Chondrocyte (in vitro differentiated cells): ENCODE results near the gene ARHGEF10L. TPM values are rescaled to one million over a fixed set of nuclear protein-coding genes. Genes with fewer than 3 reads are reported as not detected.

Experiments used
- DNase-seq: peaks from one replicate; pipeline ENCODE4 v3.0.0; 2021; ENCODE audit warnings: mixed read lengths, low spot score
- H3K27ac Mint-ChIP-seq: one replicate; pipeline ENCODE4 v1.8.0; 2021; ENCODE audit warnings: mild to moderate bottlenecking, moderate library complexity, mixed read lengths; ENCODE audit not compliant: unreplicated experiment
- H3K27me3 Mint-ChIP-seq: 2 replicates; pipeline ENCODE4 v1.8.0; 2021; ENCODE audit warnings: low read depth, mixed read lengths
- H3K36me3 Mint-ChIP-seq: 2 replicates; pipeline ENCODE4 v1.8.0; 2021; ENCODE audit warnings: low read depth, mixed read lengths
- H3K4me1 Mint-ChIP-seq: 2 replicates; pipeline ENCODE4 v1.8.0; 2021; ENCODE audit warnings: low read depth, mild to moderate bottlenecking, mixed read lengths
- H3K4me3 Mint-ChIP-seq: one replicate; pipeline ENCODE4 v1.8.0; 2021; ENCODE audit warnings: mild to moderate bottlenecking, moderate library complexity, mixed read lengths; ENCODE audit not compliant: unreplicated experiment
- H3K9me3 Mint-ChIP-seq: 2 replicates; pipeline ENCODE4 v1.8.0; 2021; ENCODE audit warnings: low read depth, mixed read lengths
- total RNA-seq: library from RNA; stranded (reverse); gene quantifications from 3 replicates; pipeline ENCODE4 v1.2.1, GENCODE V29; 2021
- TF ChIP-seq, protein P1 (sequence below): fragments of 200-600 bp; sonication (generic); IDR thresholded peaks from 2 replicates; pipeline ENCODE4 v1.5.0; 2021; ENCODE audit warnings: antibody characterized with exemption, mild to moderate bottlenecking, moderate library complexity

The ARHGEF10L gene
- total RNA-seq, 1 donor from 2014 or later = 40.0 TPM

- TF ChIP-seq, protein P1, sequence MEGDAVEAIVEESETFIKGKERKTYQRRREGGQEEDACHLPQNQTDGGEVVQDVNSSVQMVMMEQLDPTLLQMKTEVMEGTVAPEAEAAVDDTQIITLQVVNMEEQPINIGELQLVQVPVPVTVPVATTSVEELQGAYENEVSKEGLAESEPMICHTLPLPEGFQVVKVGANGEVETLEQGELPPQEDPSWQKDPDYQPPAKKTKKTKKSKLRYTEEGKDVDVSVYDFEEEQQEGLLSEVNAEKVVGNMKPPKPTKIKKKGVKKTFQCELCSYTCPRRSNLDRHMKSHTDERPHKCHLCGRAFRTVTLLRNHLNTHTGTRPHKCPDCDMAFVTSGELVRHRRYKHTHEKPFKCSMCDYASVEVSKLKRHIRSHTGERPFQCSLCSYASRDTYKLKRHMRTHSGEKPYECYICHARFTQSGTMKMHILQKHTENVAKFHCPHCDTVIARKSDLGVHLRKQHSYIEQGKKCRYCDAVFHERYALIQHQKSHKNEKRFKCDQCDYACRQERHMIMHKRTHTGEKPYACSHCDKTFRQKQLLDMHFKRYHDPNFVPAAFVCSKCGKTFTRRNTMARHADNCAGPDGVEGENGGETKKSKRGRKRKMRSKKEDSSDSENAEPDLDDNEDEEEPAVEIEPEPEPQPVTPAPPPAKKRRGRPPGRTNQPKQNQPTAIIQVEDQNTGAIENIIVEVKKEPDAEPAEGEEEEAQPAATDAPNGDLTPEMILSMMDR = no peak
- no peak for DNase-seq
- Mint-ChIP-seq H3K9me3 (no peaks in the 10 kb centered on the region), H3K4me1 (peaks cover 11% of the 10 kb centered on the region), H3K27ac (no peak overlapping the region), H3K27me3 (no peaks in the 10 kb centered on the region), H3K36me3 (peaks cover 11% of the 10 kb centered on the region), H3K4me3 (no peak overlapping the region)
Measured at GRCh38 chr1:17687145-17687544, 147.6 kb downstream of the ARHGEF10L start.

DNA sequence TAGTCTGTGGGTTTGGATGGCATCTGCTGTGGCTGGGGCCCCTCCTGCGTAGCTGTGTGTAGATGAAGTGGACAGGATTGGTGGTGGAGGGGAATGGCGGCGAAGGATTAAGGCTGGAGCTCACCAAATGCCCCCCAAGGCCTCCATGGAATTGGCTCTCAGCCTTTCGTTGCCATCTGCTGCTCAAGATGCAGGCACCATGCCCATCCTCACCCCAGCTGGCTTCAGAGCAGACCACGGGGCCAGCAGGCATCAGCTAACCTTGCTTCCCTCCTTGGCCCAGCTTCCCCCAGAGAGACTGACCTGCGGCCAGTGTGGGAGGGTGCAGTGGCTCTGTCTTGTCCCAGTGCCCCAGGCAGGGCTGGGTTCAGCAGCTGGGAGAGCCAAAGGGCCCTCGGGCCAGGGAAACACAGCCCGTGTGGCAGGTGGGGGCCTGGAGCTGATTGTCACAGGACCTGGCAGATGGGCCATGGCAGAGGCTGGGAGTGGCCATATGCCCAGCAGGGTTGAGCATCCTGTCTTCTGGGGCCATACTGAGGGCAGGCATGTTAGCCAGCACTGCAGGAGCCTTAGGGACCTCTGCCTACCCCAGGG lies 148.8 kb downstream of the ARHGEF10L start:
- TF ChIP-seq, protein P1 = no peak
- Mint-ChIP-seq H3K27me3 (no peaks in the 10 kb centered on the region), H3K4me3 (no peak overlapping the region), H3K27ac (no peak overlapping the region), H3K36me3 (peaks cover 18% of the 10 kb centered on the region), H3K9me3 (no peaks in the 10 kb centered on the region), H3K4me1 (peaks cover 11% of the 10 kb centered on the region)
- DNase-seq = no peak

DNA sequence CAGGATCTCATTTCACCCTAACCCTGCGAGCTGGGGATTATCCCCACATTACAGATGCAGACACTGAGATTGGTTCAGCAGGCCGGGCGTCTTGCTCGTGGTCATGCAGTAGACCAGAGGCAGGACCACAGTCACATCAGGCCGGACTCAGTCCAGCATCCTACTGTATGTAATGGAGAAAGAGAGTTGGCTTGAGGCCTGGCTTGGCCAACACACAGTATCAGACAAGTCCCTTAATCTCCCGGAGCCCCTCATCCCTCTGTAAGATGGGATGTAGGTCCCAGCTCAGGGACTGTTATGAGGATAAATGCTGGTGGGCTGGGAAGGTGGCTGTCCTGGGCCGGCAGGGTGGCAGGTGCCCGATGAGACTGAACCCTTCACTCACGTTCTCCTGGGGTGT lies 149.5 kb downstream of the ARHGEF10L start:
- Mint-ChIP-seq H3K4me1 (peaks cover 11% of the 10 kb centered on the region), H3K27me3 (no peaks in the 10 kb centered on the region), H3K36me3 (peaks cover 19% of the 10 kb centered on the region), H3K4me3 (no peak overlapping the region), H3K9me3 (no peaks in the 10 kb centered on the region), H3K27ac (no peak overlapping the region)
- no peak for DNase-seq
- TF ChIP-seq, protein P1 = no peak

- Mint-ChIP-seq H3K36me3 (peaks cover 17% of the 10 kb centered on the region), H3K27ac (no peak overlapping the region), H3K9me3 (no peaks in the 10 kb centered on the region), H3K4me1 (peaks cover 12% of the 10 kb centered on the region), H3K27me3 (no peaks in the 10 kb centered on the region), H3K4me3 (no peak overlapping the region)
- no peak for DNase-seq
- TF ChIP-seq, protein P1 = no peak
Measured at GRCh38 chr1:17690906-17691634, 151.6 kb downstream of the ARHGEF10L start.

DNA sequence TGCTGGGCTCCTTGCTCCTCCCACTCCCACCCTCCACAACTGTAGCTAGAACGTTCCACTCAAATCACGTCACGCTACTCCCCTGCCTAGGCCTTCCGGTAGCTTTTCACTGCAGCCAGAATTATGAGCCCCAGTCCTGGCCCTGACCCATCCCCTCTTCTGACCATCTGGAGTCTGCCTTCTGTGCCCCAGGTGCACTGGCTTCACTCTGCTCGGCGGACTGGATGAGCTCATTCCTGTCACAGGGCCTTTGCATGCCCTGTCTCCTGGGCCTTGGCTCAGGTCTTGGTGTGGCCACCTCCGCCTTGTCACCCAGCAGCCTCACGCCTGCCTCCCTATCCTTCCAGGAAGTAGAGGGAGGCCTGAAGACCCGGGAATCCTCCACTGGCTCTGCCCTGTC lies 153.1 kb downstream of the ARHGEF10L start:
- H3K9me3 Mint-ChIP-seq = no peaks in the 10 kb centered on the region
- DNase-seq = no peak
- H3K4me1 Mint-ChIP-seq = peaks cover 14% of the 10 kb centered on the region
- no peak overlapping the region for H3K27ac Mint-ChIP-seq
- H3K27me3 Mint-ChIP-seq = no peaks in the 10 kb centered on the region
- H3K36me3 Mint-ChIP-seq = peaks cover 20% of the 10 kb centered on the region
- no peak overlapping the region for H3K4me3 Mint-ChIP-seq
- TF ChIP-seq, protein P1 = no peak
